Liver (tissue), 9 donors: Measurements from ENCODE around the gene TKTL1. TPM values are rescaled to one million over a fixed set of nuclear protein-coding genes. Genes with fewer than 3 reads are reported as not detected.
"Not testable (repeated sequence)": the region's sequence is repeated elsewhere in the genome, so short reads cannot be mapped to it uniquely, and the experiment has no call there.

Experiments
- DNase-seq: peaks from one replicate; pipeline ENCODE4 v3.0.0-alpha.2; 2017; ENCODE audit warnings: low spot score
- H3K27ac ChIP-seq, 2 donors: one replicate each; pipeline ENCODE4 v1.7.0; 2013; ENCODE audit warnings: inconsistent platforms in 2 of 2, low read length in 2 of 2, control low read depth in 1 of 2, low read depth in 1 of 2, mild to moderate bottlenecking in 1 of 2
- H3K27me3 ChIP-seq, 4 donors: one replicate each; pipeline versions ENCODE4 v1.6.1 to v1.7.0; 2013; ENCODE audit warnings: low read length in 3 of 4, inconsistent platforms in 1 of 4, mild to moderate bottlenecking in 1 of 4, moderate library complexity in 1 of 4; ENCODE audit not compliant: control insufficient read depth in 4 of 4, insufficient read depth in 4 of 4
- H3K36me3 ChIP-seq, 4 donors: one replicate each; pipeline versions ENCODE4 v1.6.1 to v1.7.0; 2013; ENCODE audit warnings: low read length in 3 of 4, mild to moderate bottlenecking in 3 of 4, low read depth in 1 of 4, moderate library complexity in 1 of 4; ENCODE audit not compliant: control insufficient read depth in 4 of 4, insufficient read depth in 3 of 4
- H3K4me1 ChIP-seq, 4 donors: one replicate each; pipeline versions ENCODE4 v1.6.1 to v1.7.0; 2013; ENCODE audit warnings: low read length in 3 of 4, mild to moderate bottlenecking in 3 of 4, moderate library complexity in 1 of 4; ENCODE audit not compliant: control insufficient read depth in 4 of 4, insufficient read depth in 4 of 4
- H3K4me3 ChIP-seq, 3 donors: one replicate each; pipeline versions ENCODE4 v1.6.1 to v1.7.0; 2013; ENCODE audit warnings: low read length in 3 of 3, control low read depth in 1 of 3, low read depth in 1 of 3, mild to moderate bottlenecking in 1 of 3
- H3K9ac ChIP-seq, 2 donors: one replicate each; pipeline ENCODE4 v1.7.0; 2013; ENCODE audit warnings: low read length in 2 of 2, mild to moderate bottlenecking in 2 of 2, moderate library complexity in 2 of 2, control low read depth in 1 of 2, low read depth in 1 of 2
- H3K9me3 ChIP-seq, 4 donors: one replicate each; pipeline versions ENCODE4 v1.6.1 to v1.7.0; 2013; ENCODE audit warnings: low read length in 3 of 4; ENCODE audit not compliant: control insufficient read depth in 4 of 4
- ATF3 ChIP-seq: IDR thresholded peaks from 2 replicates; pipeline ENCODE4 v1.6.1; 2016; ENCODE audit warnings: antibody characterized with exemption
- CTCF ChIP-seq: fragments of 150-350 bp; IDR thresholded peaks from 2 replicates; pipeline ENCODE4 v1.5.1; 2017; ENCODE audit warnings: improper control_type of control experiment, low read depth, low read length; ENCODE audit not compliant: missing input control
- EGR1 ChIP-seq, 2 donors: IDR thresholded peaks; 2 replicates each; pipeline ENCODE4 v1.6.1; 2016 to 2018; ENCODE audit warnings: antibody characterized with exemption in 2 of 2, low read depth in 2 of 2
- FOXA1 ChIP-seq: IDR thresholded peaks from 2 replicates; pipeline ENCODE4 v1.6.1; 2016; ENCODE audit warnings: antibody characterized with exemption
- FOXA2 ChIP-seq: IDR thresholded peaks from 2 replicates; pipeline ENCODE4 v1.6.1; 2016; ENCODE audit warnings: antibody characterized with exemption
- GABPA ChIP-seq, 2 donors: IDR thresholded peaks in 1 of 2; conservative IDR thresholded peaks in 1 of 2; 2 replicates each; pipeline ENCODE4 v1.6.1; 2016; ENCODE audit warnings: antibody characterized with exemption in 2 of 2, mild to moderate bottlenecking in 1 of 2, moderate library complexity in 1 of 2
- HNF4A ChIP-seq, 2 donors: conservative IDR thresholded peaks; 2 replicates each; pipeline ENCODE4 v1.6.1; 2016; ENCODE audit warnings: antibody characterized with exemption in 2 of 2, mild to moderate bottlenecking in 2 of 2
- HNF4G ChIP-seq: IDR thresholded peaks from 2 replicates; pipeline ENCODE4 v1.6.1; 2016; ENCODE audit warnings: antibody characterized with exemption
- JUND ChIP-seq, 2 donors: IDR thresholded peaks; 2 replicates each; pipeline ENCODE4 v1.6.1; 2016; ENCODE audit warnings: antibody characterized with exemption in 2 of 2
- MAX ChIP-seq: IDR thresholded peaks from 2 replicates; pipeline ENCODE4 v1.6.1; 2016; ENCODE audit warnings: antibody characterized with exemption
- NR2F2 ChIP-seq: IDR thresholded peaks from 2 replicates; pipeline ENCODE4 v1.6.1; 2016; ENCODE audit warnings: antibody characterized with exemption
- RAD21 ChIP-seq, 2 donors: IDR thresholded peaks; 2 replicates each; pipeline ENCODE4 v1.6.1; 2016; ENCODE audit warnings: antibody characterized with exemption in 2 of 2, mild to moderate bottlenecking in 2 of 2
- REST ChIP-seq: IDR thresholded peaks from 2 replicates; pipeline ENCODE4 v1.6.1; 2016; ENCODE audit warnings: antibody characterized with exemption, mild to moderate bottlenecking
- RXRA ChIP-seq, 2 donors: IDR thresholded peaks; 2 replicates each; pipeline ENCODE4 v1.6.1; 2017 to 2018; ENCODE audit warnings: antibody characterized with exemption in 2 of 2, mild to moderate bottlenecking in 1 of 2
- SP1 ChIP-seq: IDR thresholded peaks from 2 replicates; pipeline ENCODE4 v1.6.1; 2018; ENCODE audit warnings: antibody characterized with exemption, mild to moderate bottlenecking
- TAF1 ChIP-seq: conservative IDR thresholded peaks from 2 replicates; pipeline ENCODE4 v1.6.1; 2016; ENCODE audit warnings: antibody characterized with exemption, mild to moderate bottlenecking
- YY1 ChIP-seq: IDR thresholded peaks from 2 replicates; pipeline ENCODE4 v1.6.1; 2016; ENCODE audit warnings: antibody characterized with exemption, mild to moderate bottlenecking
- ZBTB33 ChIP-seq: IDR thresholded peaks from 2 replicates; pipeline ENCODE4 v1.6.1; 2016; ENCODE audit warnings: antibody characterized with exemption
- WGBS: extraction: QIAGEN DNeasy Blood & Tissue Kit; methylation state at CpG from one replicate; pipeline ENCODE4 v1.1.7; 2013; 5-methylcytosine and 5-hydroxymethylcytosine counted together
- polyA plus RNA-seq, 2 donors: library from polyadenylated mRNA; stranded (reverse) in 1 of 2; unstranded in 1 of 2; fragments of 200-250 nt in 1 of 2; fragments of >200 nt in 1 of 2; fragmentation: Nextera tagmentation in 1 of 2; extraction: Ambion mirVana in 1 of 2; gene quantifications; one replicate each; pipeline versions ENCODE4 v1.2.1 to v1.2.3, GENCODE V29; 2013 to 2015
- total RNA-seq, 2 donors: library from RNA; depleted of rRNA; stranded (reverse); fragments of >200 nt; gene quantifications; one replicate each; pipeline ENCODE4 v1.2.3, GENCODE V29; 2014
- donor health status: healthy.
- donor health status: healthy.
- donor health status: healthy.
- donor health status: healthy.
- donor health status: healthy.

Gene TKTL1
- total RNA-seq (under 1 TPM in 1 of 2 donors, not detected in 1; under 0.01 TPM), polyA plus RNA-seq (not detected)

- Histone ChIP-seq H3K4me1 (no peaks in the 10 kb centered on the region), H3K4me3 (no peak within 1 kb of the TSS), H3K9ac (no peak within 1 kb of the TSS), H3K27me3 (no peaks in the 10 kb centered on the region), H3K36me3 (no peaks in the 10 kb centered on the region), H3K27ac (no peak within 1 kb of the TSS), H3K9me3 (no peaks in the 10 kb centered on the region)
- TF ChIP-seq RAD21 (IDR thresholded peaks at IDR 0.05): no peak
- no peak for TF ChIP-seq SP1
- no peak for TF ChIP-seq YY1
- no peak for TF ChIP-seq HNF4G
- TF ChIP-seq CTCF: no peak
- no peak for TF ChIP-seq GABPA (IDR thresholded peaks at IDR 0.05 in 1 of 2, conservative IDR thresholded peaks at IDR 0.05 in 1 of 2)
- no peak for TF ChIP-seq REST
- no peak for TF ChIP-seq TAF1
- TF ChIP-seq NR2F2: no peak
- no peak for TF ChIP-seq ZBTB33
- no peak for TF ChIP-seq EGR1 (IDR thresholded peaks at IDR 0.05; ENCODE audit: low read depth in 2 of 2)
- no peak for TF ChIP-seq HNF4A (conservative IDR thresholded peaks at IDR 0.05)
- no peak for TF ChIP-seq ATF3
- no peak for TF ChIP-seq MAX
- TF ChIP-seq FOXA1: no peak
- TF ChIP-seq RXRA (IDR thresholded peaks at IDR 0.05): no peak
- no peak for TF ChIP-seq FOXA2
- TF ChIP-seq JUND (IDR thresholded peaks at IDR 0.05): no peak
- no peak for DNase-seq
- WGBS: 97% methylated on average over 37 of the region's 37 CpGs
These were observed at the start of gene TKTL1 for GRCh38 chrX:154295664-154296310. TKTL1 (plus strand) TSS chrX:154295795; CDS start chrX:154295860, 65 bp downstream.

GRCh38 chrX:154247377-154248045, 48.1 kb upstream of the TKTL1 start:
- H3K9ac ChIP-seq, H3K36me3 ChIP-seq, H3K27ac ChIP-seq, H3K9me3 ChIP-seq, H3K4me1 ChIP-seq, DNase-seq, H3K27me3 ChIP-seq, H3K4me3 ChIP-seq: not testable (repeated sequence)
- WGBS: no CpG with 5 or more reads among the region's 17 CpGs

- H3K36me3 ChIP-seq, H3K9me3 ChIP-seq, H3K9ac ChIP-seq, H3K27ac ChIP-seq, H3K4me1 ChIP-seq, H3K4me3 ChIP-seq, H3K27me3 ChIP-seq, DNase-seq: not testable (repeated sequence)
- no CpG with 5 or more reads among the region's 10 CpGs for WGBS
These were observed 47.5 kb upstream of the TKTL1 start for GRCh38 chrX:154248076-154248475.

GRCh38 chrX:154257282-154257681, 38.3 kb upstream of the TKTL1 start, which contains the start of gene OPN1MW3:
OPN1MW3 (plus strand) TSS chrX:154257582; CDS start chrX:154257620, 38 bp downstream.
- H3K4me3 ChIP-seq, H3K27ac ChIP-seq, H3K36me3 ChIP-seq, DNase-seq, H3K9ac ChIP-seq, H3K27me3 ChIP-seq, H3K4me1 ChIP-seq, H3K9me3 ChIP-seq: not testable (repeated sequence)
- no CpG with 5 or more reads among the region's 17 CpGs for WGBS
